ENCODE data around the gene PRDM1. TPM values are rescaled to one million over a fixed set of nuclear protein-coding genes. Genes with fewer than 3 reads are reported as not detected.

PRDM1 gene
- total RNA-seq, 6 donors from 2014 or later: 6.2 to 32.2 (median 12.9) TPM

DNA sequence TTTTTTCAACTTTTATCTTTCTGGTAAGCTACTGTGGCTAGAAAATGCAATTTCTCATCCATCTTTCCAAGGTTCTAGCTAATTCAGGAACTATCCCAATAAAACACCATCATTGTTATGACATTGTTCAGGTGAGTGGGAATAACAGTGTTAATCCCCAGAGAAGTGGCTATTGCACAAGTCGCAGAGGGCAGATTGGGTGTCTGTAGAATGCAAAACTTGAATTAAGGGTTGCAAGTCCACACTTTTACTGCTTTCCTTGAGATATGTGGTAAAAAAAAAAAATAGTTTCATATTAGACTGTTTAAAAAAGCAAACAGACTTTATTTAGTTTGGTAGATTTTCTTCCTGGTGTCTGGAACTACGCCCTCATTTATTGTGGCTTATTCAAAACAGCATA, 41.1 kb upstream of the PRDM1 start:
- no peaks in the 10 kb centered on the region for H3K36me3 ChIP-seq
- no peak for ATAC-seq (ENCODE audit: low FRiP score in 2 of 2)

DNA sequence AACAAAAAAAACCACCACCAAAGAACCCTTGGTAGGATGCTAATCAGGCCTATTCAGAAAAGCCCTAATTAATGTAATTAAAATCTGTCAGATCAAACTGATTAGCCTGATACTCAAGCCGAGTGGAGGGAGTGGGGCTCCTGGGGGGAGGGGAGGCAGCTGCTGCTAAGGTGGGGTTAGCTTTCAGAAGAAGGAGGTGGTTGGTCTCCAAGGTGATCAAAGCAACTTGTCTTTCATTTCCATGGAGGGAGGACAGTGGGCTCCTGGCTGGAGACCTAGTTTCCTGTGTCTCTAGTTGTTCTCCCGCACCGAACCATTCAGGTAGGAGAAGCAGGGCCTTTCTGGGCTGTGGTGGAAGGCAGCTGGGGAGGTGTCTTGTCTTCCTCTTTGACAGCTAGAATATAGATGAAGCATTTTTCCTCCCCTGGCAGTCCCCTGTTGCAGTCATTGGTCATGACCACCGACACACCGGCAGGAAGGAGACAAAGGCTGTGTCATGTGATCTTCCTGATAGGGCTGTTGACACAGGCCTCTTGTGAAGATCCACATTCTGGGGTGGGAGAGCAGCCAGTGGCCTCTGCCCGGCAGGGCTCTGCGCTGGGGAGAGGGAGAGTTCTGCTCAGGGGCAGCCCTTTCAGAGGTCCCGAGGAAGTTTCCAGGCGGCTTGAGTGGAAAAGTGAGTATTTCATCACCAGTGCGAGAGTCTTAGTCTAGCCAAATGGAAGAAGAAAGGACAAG, 39.9 kb upstream of the PRDM1 start:
- no peaks in the 10 kb centered on the region for H3K4me1 ChIP-seq
- no peak for ATAC-seq (ENCODE audit: low FRiP score in 2 of 2)
- no peaks in the 10 kb centered on the region for H3K27me3 ChIP-seq
- no peak overlapping the region for H3K4me3 ChIP-seq
- no peak overlapping the region for H3K27ac ChIP-seq
- no peaks in the 10 kb centered on the region for H3K36me3 ChIP-seq
- TF ChIP-seq EP300 (IDR thresholded peaks at IDR 0.05): no peak
- no peak for TF ChIP-seq CTCF (IDR thresholded peaks at IDR 0.05)
- no peak for TF ChIP-seq POLR2A (IDR thresholded peaks at IDR 0.05)
- TF ChIP-seq POLR2AphosphoS5 (IDR thresholded peaks at IDR 0.05): no peak
- DNase-seq: peak in 1 of 2 donors; percentile 36
- 84 to 88% methylated on average over 6 to 10 of the region's 10 CpGs for WGBS, 2 donors
- no peaks in the 10 kb centered on the region for H3K9me3 ChIP-seq

More for the DNA sequence above, 41.1 kb upstream of the PRDM1 start:
- DNase-seq: no peak
- Histone ChIP-seq H3K27ac (no peak overlapping the region), H3K27me3 (no peaks in the 10 kb centered on the region), H3K9me3 (no peaks in the 10 kb centered on the region), H3K4me1 (no peaks in the 10 kb centered on the region), H3K4me3 (no peak overlapping the region)
- 78 to 85% methylated on average over 2 of the region's 2 CpGs for WGBS, 2 donors
- TF ChIP-seq EP300 (IDR thresholded peaks at IDR 0.05) (no peak), POLR2A (IDR thresholded peaks at IDR 0.05) (no peak), POLR2AphosphoS5 (IDR thresholded peaks at IDR 0.05) (no peak), CTCF (IDR thresholded peaks at IDR 0.05) (no peak)

DNA sequence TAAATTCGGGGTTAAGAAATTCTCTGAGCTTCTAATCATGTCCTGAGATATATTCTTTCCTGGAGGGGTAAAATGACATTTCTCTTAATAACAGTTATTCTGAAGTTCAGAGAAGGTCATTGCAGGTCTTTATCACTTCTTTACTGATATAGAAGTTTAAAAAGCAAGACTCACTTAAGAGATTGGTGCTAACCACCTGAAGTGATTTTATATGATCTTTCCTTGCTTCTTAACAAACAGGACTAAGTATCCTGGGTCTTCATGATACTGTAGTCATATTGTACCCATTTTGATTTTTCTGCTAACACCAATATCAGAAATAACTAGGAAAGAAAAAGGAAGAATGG, 39.3 kb upstream of the PRDM1 start:
- DNase-seq (no peak), ATAC-seq (ENCODE audit: low FRiP score in 2 of 2) (no peak)
- Histone ChIP-seq H3K27ac (no peak overlapping the region), H3K4me3 (no peak overlapping the region), H3K36me3 (no peaks in the 10 kb centered on the region), H3K4me1 (no peaks in the 10 kb centered on the region), H3K9me3 (no peaks in the 10 kb centered on the region), H3K27me3 (no peaks in the 10 kb centered on the region)
- WGBS, 2 donors: 81 to 85% methylated on average over 1 of the region's 1 CpG
- TF ChIP-seq POLR2A (IDR thresholded peaks at IDR 0.05) (no peak), POLR2AphosphoS5 (IDR thresholded peaks at IDR 0.05) (no peak), EP300 (IDR thresholded peaks at IDR 0.05) (no peak), CTCF (IDR thresholded peaks at IDR 0.05) (no peak)

GRCh38 chr6:106048336-106048735, 37.8 kb upstream of the PRDM1 start:
- Histone ChIP-seq H3K4me1 (no peaks in the 10 kb centered on the region), H3K27me3 (no peaks in the 10 kb centered on the region), H3K9me3 (no peaks in the 10 kb centered on the region), H3K36me3 (no peaks in the 10 kb centered on the region), H3K4me3 (no peak overlapping the region), H3K27ac (no peak overlapping the region)
- 88 to 100% methylated on average over 2 of the region's 2 CpGs for WGBS, 2 donors
- TF ChIP-seq CTCF (IDR thresholded peaks at IDR 0.05) (no peak), POLR2AphosphoS5 (IDR thresholded peaks at IDR 0.05) (no peak), EP300 (IDR thresholded peaks at IDR 0.05) (no peak), POLR2A (IDR thresholded peaks at IDR 0.05) (no peak)
- DNase-seq (no peak), ATAC-seq (ENCODE audit: low FRiP score in 2 of 2) (no peak)

DNA sequence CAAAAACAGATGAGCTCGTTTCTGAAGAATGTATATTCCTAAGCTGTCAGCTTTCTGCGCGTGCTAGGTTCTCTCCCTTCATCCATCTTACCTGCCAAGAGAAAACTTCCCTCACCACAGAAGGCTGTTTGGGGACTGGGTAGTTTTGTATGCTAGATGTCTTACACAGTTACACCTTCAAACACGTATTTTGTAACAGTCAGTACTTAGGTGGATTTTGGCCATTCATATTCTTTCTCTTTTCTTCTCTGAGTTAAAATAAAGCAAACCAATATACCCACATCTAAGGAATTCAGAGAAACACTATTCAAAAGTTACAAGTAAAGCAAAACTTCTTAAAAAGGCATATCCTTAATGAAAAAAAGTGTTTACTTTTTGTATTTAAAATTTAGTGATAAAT, 35.6 kb upstream of the PRDM1 start:
- Histone ChIP-seq H3K27me3 (no peaks in the 10 kb centered on the region), H3K4me3 (no peak overlapping the region), H3K9me3 (no peaks in the 10 kb centered on the region), H3K36me3 (no peaks in the 10 kb centered on the region), H3K27ac (no peak overlapping the region), H3K4me1 (peaks cover 0 to 1% (median under 1%) of the 10 kb centered on the region in 4 donors)
- WGBS, 2 donors: 83 to 88% methylated on average over 4 of the region's 4 CpGs
- DNase-seq: no peak
- no peak for TF ChIP-seq CTCF (IDR thresholded peaks at IDR 0.05)
- no peak for TF ChIP-seq POLR2A (IDR thresholded peaks at IDR 0.05)
- no peak for TF ChIP-seq EP300 (IDR thresholded peaks at IDR 0.05)
- no peak for TF ChIP-seq POLR2AphosphoS5 (IDR thresholded peaks at IDR 0.05)
- ATAC-seq (ENCODE audit: low FRiP score in 2 of 2): no peak

All from upper lobe of left lung (tissue), 6 donors.